NCI-H345 treated with DMSO at 0.1 percent for 48 hours (cell line): Measurements from ENCODE around the gene PDCD2.
"Not testable (repeated sequence)": the region's sequence is repeated elsewhere in the genome, so short reads cannot be mapped to it uniquely, and the experiment has no call there.

ENCODE experiments used
- DNase-seq: peaks from one replicate; lab custom pipeline; 2025; ENCODE audit not compliant: unreplicated experiment; lab: John Stamatoyannopoulos, UW

Gene PDCD2

GRCh38 chr6:170552765-170553533 is 31.5 kb downstream of the PDCD2 start, which contains the start of gene PSMB1:
Gene PSMB1, minus strand, starts transcription at chr6:170553307. Its CDS starts 65 bp downstream, at chr6:170553242.
- peak; percentile 86 for DNase-seq

- peak; percentile 73 for DNase-seq
Observed at GRCh38 chr6:170545405-170545804, 39.0 kb downstream of the PDCD2 start.

- DNase-seq, result no peak
Observed at GRCh38 chr6:170542031-170542719, 42.3 kb downstream of the PDCD2 start.

GRCh38 chr6:170537329-170537728 is 47.1 kb downstream of the PDCD2 start:
- no peak for DNase-seq

- no peak for DNase-seq
Observed at GRCh38 chr6:170536671-170537070, 47.8 kb downstream of the PDCD2 start.

- DNase-seq, result no peak
Observed at GRCh38 chr6:170535004-170535403, 49.4 kb downstream of the PDCD2 start.

- DNase-seq, result no peak
Observed at GRCh38 chr6:170533792-170534191, 50.6 kb downstream of the PDCD2 start.

- DNase-seq, result no peak
Observed at GRCh38 chr6:170532867-170533488, 51.5 kb downstream of the PDCD2 start.

GRCh38 chr6:170529839-170530469 is 54.5 kb downstream of the PDCD2 start:
- peak; percentile 54 for DNase-seq

GRCh38 chr6:170527995-170528394 is 56.4 kb downstream of the PDCD2 start:
- DNase-seq, result not testable (repeated sequence)

GRCh38 chr6:170525795-170526194 is 58.6 kb downstream of the PDCD2 start:
- no peak for DNase-seq
